Measurements from ENCODE around the gene DLG2. TPM values are rescaled to one million over a fixed set of nuclear protein-coding genes. Genes with fewer than 3 reads are reported as not detected.
A peak's percentile ranks its signal among the peaks of the same experiment; 100 is the strongest.

The DLG2 gene
- total and polyA plus RNA-seq, 2 of the 8 experiments (the other 6 are each of a cell fraction or from before 2014, with no cell fraction given): 1.7 to 14.3 TPM

DNA sequence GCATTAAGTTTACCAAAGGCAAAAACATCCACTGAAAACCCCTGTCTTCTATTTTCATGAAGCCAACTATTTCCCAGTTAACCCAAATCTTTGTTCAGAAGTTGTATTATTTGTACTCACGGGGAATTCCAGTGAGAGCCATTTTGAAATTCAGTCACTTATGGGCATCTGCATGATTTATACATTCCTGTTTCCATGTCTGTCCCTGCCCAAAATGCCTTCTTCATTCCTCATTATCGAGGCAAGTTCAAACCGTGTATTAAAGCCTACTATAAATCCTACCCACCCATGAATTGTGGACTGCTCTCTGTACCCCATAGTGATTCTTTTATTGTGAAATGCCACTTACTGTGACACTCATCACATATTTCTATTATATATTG, 772.7 kb downstream of the DLG2 start:
- FAIRE-seq (no peak), DNase-seq (ENCODE audit: low read depth in 1 of 2, low spot score in 2 of 2) (no peak)
- Histone ChIP-seq H3K56ac (replicated peaks; ENCODE audit: insufficient read length, low read depth, low read length) (no peak overlapping the region), H3K14ac (ENCODE audit: insufficient read length) (no peak overlapping the region), H3K79me2 (ENCODE audit: control insufficient read depth in 1 of 2, insufficient read depth in 2 of 2, low read length in 2 of 2) (no peaks in the 10 kb centered on the region), H3K9ac (replicated peaks in 1 of 4; ENCODE audit: extremely low read depth in 1 of 4, low read depth in 3 of 4, low read length in 3 of 4) (no peak overlapping the region), H4K20me1 (replicated peaks in 1 of 2; ENCODE audit: control insufficient read depth in 1 of 2, insufficient read depth in 2 of 2, low read length in 2 of 2) (no peaks in the 10 kb centered on the region), H4K8ac (ENCODE audit: extremely low read depth, insufficient read depth, low read length) (no peak overlapping the region), H3K27ac (ENCODE audit: low read depth, low read length) (no peak overlapping the region), H3K23ac (ENCODE audit: insufficient read length) (no peak overlapping the region), H3K4me1 (replicated peaks in 1 of 4; ENCODE audit: control insufficient read depth in 3 of 4, insufficient read depth in 4 of 4, low read length in 3 of 4) (no peaks in the 10 kb centered on the region), H3K79me1 (ENCODE audit: low read depth, low read length) (no peaks in the 10 kb centered on the region), H3K23me2 (ENCODE audit: low read depth, low read length) (no peaks in the 10 kb centered on the region), H3K4me3 (ENCODE audit: extremely low read depth in 1 of 4, insufficient read depth in 2 of 4, low read depth in 3 of 4, low read length in 4 of 4) (no peak overlapping the region), H2BK120ac (replicated peaks; ENCODE audit: low read depth, low read length) (no peak overlapping the region), H3K4me2 (ENCODE audit: insufficient read depth in 1 of 2, low read depth in 2 of 2, low read length in 2 of 2) (no peak overlapping the region), H2BK5ac (ENCODE audit: low read depth, low read length) (no peak overlapping the region), H3K4ac (replicated peaks; ENCODE audit: insufficient read length, low read depth, low read length) (no peak overlapping the region), H2BK20ac (ENCODE audit: low read length) (no peak overlapping the region), H3K36me3 (ENCODE audit: control insufficient read depth in 2 of 4, insufficient read depth in 4 of 4, low read length in 3 of 4) (no peaks in the 10 kb centered on the region), H2AFZ (ENCODE audit: low read length) (no peak overlapping the region), H2BK15ac (ENCODE audit: low read length) (no peak overlapping the region), H2AK5ac (ENCODE audit: low read depth, low read length) (no peak overlapping the region), H4K5ac (ENCODE audit: insufficient read length, low read depth, low read length) (no peak overlapping the region), H3K18ac (ENCODE audit: extremely low read depth, low read length) (no peak overlapping the region), H4K91ac (replicated peaks; ENCODE audit: insufficient read length, low read length) (peak overlapping the region; percentile 10), H3K9me3 (ENCODE audit: insufficient read depth in 2 of 2, low read depth in 1 of 2, low read length in 1 of 2) (no peaks in the 10 kb centered on the region), H2BK12ac (ENCODE audit: low read depth, low read length) (no peak overlapping the region), H3K27me3 (replicated peaks in 1 of 4; ENCODE audit: control insufficient read depth in 3 of 4, extremely low read depth in 1 of 4, insufficient read depth in 3 of 4, low read length in 3 of 4) (no peaks in the 10 kb centered on the region)
- ChIA-PET CTCF (ENCODE audit: partially characterized antibody) (interaction anchor here (1.2 kb wide), 1 partner anchor 45 kb away, joined by 4 read pairs; no protein-coding TSS in a partner anchor), POLR2A (ENCODE audit: partially characterized antibody) (no interaction called here)
- whole genome bisulfite sequencing, 2 experiments (ENCODE audit: extremely low coverage in 1 of 2, insufficient coverage in 1 of 2, insufficient read length in 1 of 2, insufficient replicate concordance in 2 of 2, low coverage in 1 of 2, low lambda C conversion rate in 2 of 2, missing lambda C conversion rate in 1 of 2): 89% methylated on average over 3 of the region's 3 CpGs; no CpG with 5 or more reads in 1 of the 2 experiments
- TF ChIP-seq TAF1 (IDR thresholded peaks at IDR 0.05; ENCODE audit: low read depth, low read length): no peak
- TF ChIP-seq RFX5 (IDR thresholded peaks at IDR 0.05; ENCODE audit: borderline replicate concordance, low read depth, low read length): no peak
- no peak for TF ChIP-seq RXRA (IDR thresholded peaks at IDR 0.05; ENCODE audit: insufficient read depth, low read depth, low read length)
- TF ChIP-seq SIRT6 (IDR thresholded peaks at IDR 0.05; ENCODE audit: low read length): no peak
- no peak for TF ChIP-seq POLR2A (IDR thresholded peaks at IDR 0.05; ENCODE audit: control extremely low read depth in 1 of 2, low read depth in 2 of 2, low read length in 2 of 2)
- TF ChIP-seq CTBP2 (IDR thresholded peaks at IDR 0.05; ENCODE audit: borderline replicate concordance, insufficient read depth, insufficient read length, low read length): no peak
